Activated T-cell treated with anti-CD3 and anti-CD28 coated beads, Interleukin-2, amount 50 U/mL, for 72 hours (primary cell): ENCODE data around the gene SOD2. TPM values are rescaled to one million over a fixed set of nuclear protein-coding genes. Genes with fewer than 3 reads are reported as not detected.
"Not testable (repeated sequence)": the region's sequence is repeated elsewhere in the genome, so short reads cannot be mapped to it uniquely, and the experiment has no call there.

Experiments
- ATAC-seq, 2 donors: fragments of 150-1000 bp; cut with Tn5 transposase; replicated peaks in 1 of 2; 2 replicates each; pipeline ENCODE4 v1.10.0; 2021; ENCODE audit warnings: moderate library complexity in 2 of 2, mild to moderate bottlenecking in 1 of 2
- DNase-seq, 2 donors: peaks; one replicate each; pipeline ENCODE4 v3.0.0; 2021 to 2022; ENCODE audit warnings: mixed read lengths in 1 of 2
- H3K27ac Mint-ChIP-seq: one replicate; pipeline ENCODE4 v1.8.0; 2022; ENCODE audit warnings: mild to moderate bottlenecking, moderate library complexity, mixed read lengths
- H3K27me3 Mint-ChIP-seq: one replicate; pipeline ENCODE4 v1.8.0; 2022; ENCODE audit warnings: low read depth, mixed read lengths
- H3K36me3 Mint-ChIP-seq, 2 donors: one replicate each; pipeline ENCODE4 v1.8.0; 2022; ENCODE audit warnings: mixed read lengths in 2 of 2, mild to moderate bottlenecking in 1 of 2; ENCODE audit not compliant: insufficient read depth in 2 of 2
- H3K4me1 Mint-ChIP-seq: one replicate; pipeline ENCODE4 v1.8.0; 2022; ENCODE audit warnings: low read depth, mixed read lengths
- H3K4me3 Mint-ChIP-seq, 2 donors: one replicate each; pipeline ENCODE4 v1.8.0; 2022; ENCODE audit warnings: mild to moderate bottlenecking in 2 of 2, mixed read lengths in 2 of 2, moderate library complexity in 2 of 2
- H3K9me3 Mint-ChIP-seq, 2 donors: one replicate each; pipeline ENCODE4 v1.8.0; 2022; ENCODE audit warnings: mixed read lengths in 2 of 2
- total RNA-seq, 2 donors: library from RNA; stranded (reverse); gene quantifications; one replicate each; pipeline ENCODE4 v1.2.3, GENCODE V29; 2022

Gene SOD2
- total RNA-seq, 2 donors from 2014 or later, result 66.8 to 75.9 TPM

- Mint-ChIP-seq H3K27ac (no peak overlapping the region), H3K4me3 (no peak overlapping the region), H3K9me3 (no peaks in the 10 kb centered on the region), H3K4me1 (no peaks in the 10 kb centered on the region), H3K27me3 (no peaks in the 10 kb centered on the region), H3K36me3 (no peaks in the 10 kb centered on the region)
- no peak for DNase-seq
- no peak for ATAC-seq
These were observed 20.9 kb upstream of the SOD2 start for GRCh38 chr6:159713984-159714383.

GRCh38 chr6:159712389-159712788, 19.3 kb upstream of the SOD2 start:
- H3K4me1 Mint-ChIP-seq, H3K27me3 Mint-ChIP-seq, H3K36me3 Mint-ChIP-seq, DNase-seq, H3K9me3 Mint-ChIP-seq, H3K4me3 Mint-ChIP-seq, ATAC-seq, H3K27ac Mint-ChIP-seq: not testable (repeated sequence)

- not testable (repeated sequence) for H3K27me3 Mint-ChIP-seq, H3K27ac Mint-ChIP-seq, H3K36me3 Mint-ChIP-seq, H3K9me3 Mint-ChIP-seq, H3K4me3 Mint-ChIP-seq, H3K4me1 Mint-ChIP-seq, ATAC-seq, DNase-seq
These were observed 17.6 kb upstream of the SOD2 start for GRCh38 chr6:159710603-159711002.

- H3K27ac Mint-ChIP-seq, result no peak overlapping the region
- no peak overlapping the region for H3K4me3 Mint-ChIP-seq
- H3K36me3 Mint-ChIP-seq, result peaks cover 1 to 5% of the 10 kb centered on the region in 2 donors
- ATAC-seq, result peak in 1 of 2 donors; percentile 56
- no peaks in the 10 kb centered on the region for H3K27me3 Mint-ChIP-seq
- peaks cover 10% of the 10 kb centered on the region for H3K4me1 Mint-ChIP-seq
- DNase-seq, result no peak
- H3K9me3 Mint-ChIP-seq, result peaks cover 0 to 3% of the 10 kb centered on the region in 2 donors
These were observed 8.5 kb upstream of the SOD2 start for GRCh38 chr6:159701413-159701999.

- ATAC-seq (no peak), DNase-seq (no peak)
- peaks cover 10% of the 10 kb centered on the region for H3K4me1 Mint-ChIP-seq
- peaks cover 0 to 3% of the 10 kb centered on the region in 2 donors for H3K9me3 Mint-ChIP-seq
- peaks cover 1 to 5% of the 10 kb centered on the region in 2 donors for H3K36me3 Mint-ChIP-seq
- no peaks in the 10 kb centered on the region for H3K27me3 Mint-ChIP-seq
- H3K27ac Mint-ChIP-seq, result no peak overlapping the region
- no peak overlapping the region for H3K4me3 Mint-ChIP-seq
These were observed 7.9 kb upstream of the SOD2 start for GRCh38 chr6:159700970-159701369.

- Mint-ChIP-seq H3K9me3 (no peaks in the 10 kb centered on the region), H3K27ac (peak overlapping the region; percentile 39), H3K4me1 (peaks cover 29% of the 10 kb centered on the region), H3K36me3 (peaks cover 3% of the 10 kb centered on the region in 2 donors), H3K4me3 (no peak overlapping the region), H3K27me3 (no peaks in the 10 kb centered on the region)
- no peak for DNase-seq
- no peak for ATAC-seq
These were observed 2.9 kb upstream of the SOD2 start for GRCh38 chr6:159695984-159696383.

- peak; percentile 40 to 44 for ATAC-seq
- peaks cover 40% of the 10 kb centered on the region for H3K4me1 Mint-ChIP-seq
These were observed 979 bp upstream of the SOD2 start for GRCh38 chr6:159693894-159694545.

GRCh38 chr6:159692303-159693127, 526 bp downstream of the SOD2 start:
- H3K27ac Mint-ChIP-seq, result peak overlapping the region; percentile 86
- H3K4me3 Mint-ChIP-seq, result peak overlapping the region; percentile 75 to 96
- H3K36me3 Mint-ChIP-seq, result peaks cover 5 to 14% of the 10 kb centered on the region in 2 donors
- no peaks in the 10 kb centered on the region for H3K9me3 Mint-ChIP-seq
- DNase-seq (peak; percentile 70 to 71), ATAC-seq (peak; percentile 48 to 50)
- no peaks in the 10 kb centered on the region for H3K27me3 Mint-ChIP-seq
- peaks cover 50% of the 10 kb centered on the region for H3K4me1 Mint-ChIP-seq

More at GRCh38 chr6:159693894-159694545, 979 bp upstream of the SOD2 start:
- Mint-ChIP-seq H3K4me3 (peak overlapping the region; percentile 75 to 97), H3K36me3 (peaks cover 3 to 9% of the 10 kb centered on the region in 2 donors), H3K27me3 (no peaks in the 10 kb centered on the region), H3K9me3 (no peaks in the 10 kb centered on the region), H3K27ac (peak overlapping the region; percentile 98)
- peak; percentile 11 to 15 for DNase-seq

- no peaks in the 10 kb centered on the region for H3K9me3 Mint-ChIP-seq
- peaks cover 5 to 16% of the 10 kb centered on the region in 2 donors for H3K36me3 Mint-ChIP-seq
- DNase-seq (no peak), ATAC-seq (no peak)
- H3K4me3 Mint-ChIP-seq, result peak overlapping the region; percentile 75 to 96
- H3K27ac Mint-ChIP-seq, result peak overlapping the region; percentile 86
- H3K27me3 Mint-ChIP-seq, result no peaks in the 10 kb centered on the region
- H3K4me1 Mint-ChIP-seq, result peaks cover 56% of the 10 kb centered on the region
These were observed 1.1 kb downstream of the SOD2 start for GRCh38 chr6:159691963-159692287.

GRCh38 chr6:159691133-159691962, 1.7 kb downstream of the SOD2 start:
- Mint-ChIP-seq H3K27ac (peak overlapping the region; percentile 92), H3K9me3 (no peaks in the 10 kb centered on the region), H3K4me3 (peak overlapping the region; percentile 75 to 96), H3K4me1 (peaks cover 62% of the 10 kb centered on the region), H3K27me3 (no peaks in the 10 kb centered on the region), H3K36me3 (peaks cover 5 to 16% of the 10 kb centered on the region in 2 donors)
- ATAC-seq, result no peak
- DNase-seq, result peak in 1 of 2 donors; percentile 16

GRCh38 chr6:159690135-159690534, 2.9 kb downstream of the SOD2 start:
- not testable (repeated sequence) for DNase-seq, ATAC-seq, H3K9me3 Mint-ChIP-seq, H3K4me3 Mint-ChIP-seq, H3K27ac Mint-ChIP-seq, H3K27me3 Mint-ChIP-seq
- H3K36me3 Mint-ChIP-seq, result peaks cover 5 to 20% of the 10 kb centered on the region in 2 donors
- peaks cover 67% of the 10 kb centered on the region for H3K4me1 Mint-ChIP-seq

- H3K36me3 Mint-ChIP-seq, result peaks cover 7 to 24% of the 10 kb centered on the region in 2 donors
- H3K9me3 Mint-ChIP-seq, result no peaks in the 10 kb centered on the region
- no peak overlapping the region for H3K27ac Mint-ChIP-seq
- ATAC-seq, result no peak
- peaks cover 56% of the 10 kb centered on the region for H3K4me1 Mint-ChIP-seq
- H3K4me3 Mint-ChIP-seq, result peak overlapping the region in 1 of 2 donors; percentile 15
- no peak for DNase-seq
- no peaks in the 10 kb centered on the region for H3K27me3 Mint-ChIP-seq
These were observed 4.0 kb downstream of the SOD2 start for GRCh38 chr6:159689001-159689400.
